NOMO-1 treated with DMSO at 0.1 percent for 48 hours (cell line): ENCODE measurements around the gene GAL3ST3.
"Not testable (repeated sequence)": the region's sequence is repeated elsewhere in the genome, so short reads cannot be mapped to it uniquely, and the experiment has no call there.

Source experiments
- DNase-seq: peaks from one replicate; lab custom pipeline; 2025; ENCODE audit not compliant: unreplicated experiment; lab: John Stamatoyannopoulos, UW

The GAL3ST3 gene

DNA sequence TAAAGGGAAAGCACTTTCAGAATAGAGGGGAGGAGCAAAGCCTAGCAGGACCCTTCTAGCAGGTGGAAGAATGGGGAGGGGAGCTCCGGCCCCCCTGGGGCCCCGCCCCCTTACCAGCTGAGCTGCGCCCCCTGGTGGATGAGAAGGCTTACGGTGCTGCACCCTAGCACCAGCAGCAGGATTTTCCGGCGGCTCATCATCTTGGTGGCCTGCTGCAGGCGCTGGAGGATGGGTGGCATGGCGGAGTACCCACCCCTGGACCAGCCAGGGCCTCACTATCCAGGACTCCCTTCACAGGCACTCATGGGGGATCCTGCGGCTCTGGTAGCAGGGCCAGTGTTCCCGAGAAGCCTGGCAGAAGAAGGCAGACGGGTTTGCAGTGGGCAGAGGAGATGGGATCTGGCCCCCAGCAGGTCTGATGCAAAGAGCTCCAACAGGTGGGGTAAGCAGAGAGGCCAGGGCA lies 3.8 kb downstream of the GAL3ST3 start:
- DNase-seq = peak; percentile 68

DNA sequence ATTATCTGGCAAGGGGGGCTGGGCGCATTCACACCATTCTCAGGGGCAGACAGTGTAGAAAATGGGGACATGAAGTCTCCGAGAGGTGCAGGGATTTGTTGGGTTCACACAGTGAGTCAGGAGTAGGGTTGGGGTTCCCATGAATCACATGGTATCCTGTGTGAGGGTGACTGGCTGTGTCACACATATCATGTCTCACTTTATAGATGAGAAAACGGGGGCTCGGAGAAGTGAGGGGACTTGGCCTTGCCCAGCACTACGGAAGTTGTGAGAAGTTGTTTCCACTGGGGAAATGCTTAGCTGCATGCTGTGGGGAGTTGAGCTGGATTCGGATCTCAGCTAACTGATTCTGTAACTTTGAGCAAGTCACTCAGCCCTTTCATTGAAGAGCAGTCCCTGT lies 4.2 kb downstream of the GAL3ST3 start:
- DNase-seq = no peak

DNA sequence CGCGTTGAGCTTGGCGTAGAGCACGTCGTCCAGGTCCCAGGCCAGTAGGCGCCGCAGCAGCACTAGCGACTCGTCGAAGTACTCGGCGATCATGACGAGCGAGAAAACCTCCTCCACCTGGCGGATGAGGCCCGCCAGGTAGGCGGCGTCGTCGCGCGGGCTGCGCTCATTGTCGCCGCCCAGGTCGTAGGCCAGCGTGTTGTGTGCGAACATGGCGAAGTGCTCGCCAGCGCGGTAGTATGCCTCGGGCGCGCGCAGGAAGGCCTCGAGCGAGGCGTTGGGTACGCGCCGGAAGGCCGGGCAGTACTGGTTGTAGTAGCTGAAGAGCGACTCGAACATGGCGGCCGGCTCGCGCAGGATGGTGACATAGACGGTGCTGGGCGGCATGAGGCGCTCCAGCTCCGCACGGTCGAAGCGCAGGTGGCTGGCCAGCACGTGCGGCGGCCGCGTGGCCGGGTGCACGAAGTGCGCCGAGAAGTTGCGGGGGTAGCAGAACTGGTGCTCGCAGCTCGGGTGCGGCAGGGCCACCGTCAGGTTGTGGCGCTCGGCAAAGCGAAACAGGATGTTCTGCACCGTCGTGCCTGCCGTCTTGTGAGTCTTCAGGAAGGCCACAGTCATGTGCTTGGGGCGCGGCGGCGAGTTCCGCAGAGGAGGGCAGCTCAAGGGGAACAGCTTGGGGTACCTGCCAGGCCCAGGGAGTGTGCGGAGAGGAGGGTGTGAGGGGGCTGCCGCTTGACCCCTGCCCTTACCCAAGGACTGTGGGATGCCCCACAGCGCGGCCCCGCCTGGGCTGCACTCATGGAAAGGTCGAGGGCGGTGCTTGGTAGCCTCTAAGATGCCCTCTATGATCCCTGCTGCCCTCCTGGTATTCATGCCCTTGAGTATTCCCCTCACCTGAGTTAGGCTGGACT lies 5.7 kb downstream of the GAL3ST3 start:
- DNase-seq = no peak

DNA sequence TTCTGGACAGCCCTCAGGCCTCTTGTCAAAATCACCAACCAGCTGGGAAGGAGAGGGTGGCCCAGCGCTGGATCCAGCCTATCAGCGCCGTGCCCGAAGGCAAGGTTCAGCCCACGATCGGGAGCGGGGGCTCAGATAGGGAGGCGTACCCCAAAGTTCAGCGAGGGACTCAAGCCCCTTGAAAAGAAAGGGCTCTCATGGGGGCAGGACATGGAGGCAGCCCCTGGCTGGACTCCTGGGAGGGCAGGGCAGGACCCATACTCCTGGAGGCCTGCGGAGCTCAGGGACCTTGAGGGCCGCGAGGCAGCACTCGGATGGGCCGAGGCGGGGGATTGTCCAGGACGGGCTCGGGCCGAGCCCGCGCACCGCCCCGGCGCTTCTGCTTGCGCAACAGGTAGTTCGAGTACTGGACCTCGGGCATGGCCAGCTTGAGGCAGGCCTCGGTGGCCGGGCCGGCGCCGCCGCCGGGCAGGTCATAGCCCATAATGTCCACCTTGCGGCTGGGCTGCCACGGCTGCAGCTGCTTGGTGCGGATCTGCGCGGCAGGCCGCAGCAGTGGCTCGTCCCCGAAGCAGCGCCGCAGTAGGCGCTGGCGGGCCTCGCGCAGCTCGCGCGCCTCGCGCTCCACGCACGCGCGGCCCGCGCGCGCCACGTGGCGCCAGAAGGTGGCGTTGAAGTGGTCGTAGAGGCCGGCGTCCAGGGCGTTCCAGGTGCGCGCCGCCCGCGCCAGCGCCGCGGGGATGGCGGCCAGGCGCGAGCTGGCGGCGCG lies 6.5 kb downstream of the GAL3ST3 start:
- no peak for DNase-seq

DNA sequence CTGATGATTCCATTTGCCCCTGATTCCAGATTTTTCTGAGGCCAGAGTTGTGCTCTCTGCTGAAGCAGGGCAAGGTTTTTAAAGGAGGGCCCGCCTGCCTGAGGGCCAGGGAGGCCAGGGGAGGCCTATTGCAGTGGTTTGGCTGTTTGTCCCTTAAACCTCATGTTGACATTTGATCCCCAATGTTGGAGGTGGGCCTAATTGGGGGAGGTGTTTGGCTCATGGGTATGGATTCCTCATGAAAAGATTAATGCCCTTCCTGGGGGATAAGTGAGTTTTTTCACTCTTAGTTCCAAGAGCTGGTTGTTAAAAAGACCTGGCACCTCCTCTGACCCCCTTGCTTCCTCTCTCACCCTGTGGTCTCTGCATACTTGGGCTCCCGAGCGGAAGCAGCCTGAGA lies 9.2 kb downstream of the GAL3ST3 start:
- DNase-seq = no peak

DNA sequence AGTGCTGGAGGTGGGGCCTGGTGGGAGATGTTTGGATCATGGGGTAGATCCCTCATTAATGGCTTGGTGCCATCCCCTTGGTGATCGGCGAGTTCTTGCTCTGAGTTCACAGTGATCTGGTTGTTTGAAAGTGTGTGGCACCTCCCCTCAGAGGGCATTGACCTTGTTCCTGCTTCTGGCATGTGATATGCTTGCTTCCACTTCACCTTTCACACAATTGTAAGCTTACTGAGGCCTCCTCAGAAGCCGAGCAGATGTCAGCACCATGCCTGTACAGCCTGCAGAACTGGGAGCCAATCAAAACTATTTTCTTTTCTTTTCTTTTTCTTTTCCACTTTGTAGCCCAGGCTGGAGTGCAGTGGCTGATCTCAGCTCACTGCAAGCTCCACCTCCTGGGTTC lies 11.6 kb downstream of the GAL3ST3 start:
- DNase-seq = no peak

DNA sequence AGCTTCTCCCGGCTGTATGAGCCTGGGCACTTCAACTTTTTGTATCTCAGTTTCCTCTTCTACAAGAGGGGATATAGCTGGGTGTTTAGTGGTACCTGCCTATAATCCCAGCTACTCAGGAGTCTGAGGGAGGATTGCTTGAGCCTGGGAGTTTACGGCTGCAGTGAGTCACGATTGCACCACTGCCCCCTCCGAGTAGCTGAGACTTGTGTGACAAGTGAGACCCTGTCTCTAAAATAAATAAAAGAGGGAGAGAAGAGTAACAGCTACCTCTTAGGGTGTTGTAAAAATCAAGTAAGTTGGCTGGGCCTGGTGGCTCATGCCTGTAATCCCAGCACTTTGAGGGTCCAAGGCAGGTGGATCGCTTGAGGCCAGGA lies 12.6 kb downstream of the GAL3ST3 start:
- DNase-seq = no peak

DNA sequence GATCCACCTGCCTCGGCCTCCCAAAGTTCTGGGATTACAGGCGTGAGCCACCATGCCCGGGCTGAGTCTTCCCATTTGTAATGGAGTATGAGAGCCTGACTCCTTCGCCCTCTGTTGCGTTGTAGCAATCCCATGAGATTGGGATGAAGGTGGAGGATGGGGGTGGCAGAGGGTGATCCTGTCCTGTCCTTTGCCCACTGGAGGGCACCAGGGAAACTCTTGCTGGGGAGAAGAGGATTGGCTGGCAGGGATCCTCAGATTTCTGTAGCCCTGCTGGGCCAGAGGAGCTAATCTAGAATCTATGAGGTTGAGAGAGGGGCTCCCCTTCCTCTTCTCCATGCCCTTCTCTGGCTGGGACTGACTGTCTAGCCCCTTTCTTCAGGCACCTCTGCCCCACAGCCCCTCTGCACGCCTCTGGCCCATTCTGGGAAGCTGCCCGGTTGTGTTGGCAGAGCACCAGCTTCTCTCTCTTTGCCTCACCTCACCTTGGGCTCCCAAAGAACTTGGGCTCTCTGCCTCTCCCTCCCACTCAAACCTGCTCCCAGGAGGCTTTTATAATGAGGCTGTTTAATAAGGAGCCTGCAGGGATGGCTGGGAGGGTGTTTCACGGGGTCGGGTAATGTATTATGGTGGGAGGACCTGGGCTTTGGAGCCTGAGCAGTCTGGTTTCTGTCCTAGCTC lies 13.2 kb downstream of the GAL3ST3 start:
- DNase-seq = no peak

DNA sequence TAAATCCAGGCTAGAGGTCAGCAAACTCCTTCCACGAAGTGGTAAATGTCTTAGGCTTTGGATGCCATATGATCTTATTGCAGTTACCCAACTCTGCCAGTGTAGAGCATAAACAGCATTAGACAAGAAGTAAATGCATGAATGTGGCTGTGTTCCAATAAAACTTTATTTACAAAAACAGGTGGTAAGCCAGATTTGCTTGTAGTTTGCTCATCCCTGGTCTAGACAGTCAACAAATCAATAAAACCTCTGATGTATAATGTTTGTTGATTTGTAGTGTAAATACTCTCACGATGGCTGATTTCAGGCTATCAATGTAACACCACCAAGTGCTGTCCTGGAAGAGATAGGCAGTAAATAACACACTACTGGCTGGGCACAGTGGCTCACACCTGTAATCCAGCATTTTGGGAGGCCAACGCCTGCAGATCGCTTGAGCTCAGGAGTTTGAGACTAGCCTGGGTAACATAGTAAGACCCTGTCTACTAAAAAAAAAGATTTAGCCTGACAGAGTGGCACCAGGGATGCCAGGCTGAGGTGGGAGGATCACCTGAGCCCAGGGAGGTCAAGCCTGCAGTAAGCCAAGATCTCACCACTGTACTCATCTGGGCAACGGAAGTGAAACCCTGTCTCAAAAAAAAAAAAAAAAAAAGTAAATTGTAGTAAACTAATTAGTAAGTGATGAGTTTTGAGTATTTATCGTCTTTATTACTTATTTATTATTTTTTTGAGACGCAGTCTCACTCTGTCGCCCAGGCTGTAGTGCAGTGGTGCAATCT lies 15.8 kb downstream of the GAL3ST3 start:
- no peak for DNase-seq

DNA sequence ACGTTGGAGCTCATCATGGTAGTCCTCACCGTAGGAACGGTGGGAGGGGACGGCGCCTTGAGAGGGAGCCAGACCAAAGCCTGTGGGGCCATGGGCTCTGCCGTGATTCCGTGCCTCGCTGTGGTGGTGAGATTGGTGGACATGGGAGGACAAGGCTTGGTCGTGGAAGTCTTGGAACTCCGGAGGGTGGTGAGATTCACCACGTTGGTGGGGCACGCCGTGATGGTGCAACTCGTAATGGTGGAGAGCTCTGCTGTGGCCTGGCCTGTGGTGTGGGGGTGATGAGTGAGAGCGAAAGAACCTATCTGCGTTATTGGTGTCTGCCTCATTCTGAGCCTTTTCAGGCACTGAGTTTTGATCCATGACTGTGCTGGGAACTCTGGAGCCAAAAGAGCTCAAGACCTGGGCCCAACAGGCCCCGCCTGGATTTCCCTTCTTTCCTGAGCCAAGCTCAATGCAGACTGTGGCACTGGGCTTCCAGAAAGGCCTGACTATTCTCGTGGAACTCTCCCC lies 22.9 kb downstream of the GAL3ST3 start, which contains the start of gene CATSPER1:
Gene CATSPER1, minus strand, starts transcription at position 463 of the 513 bp plus-strand sequence. Its CDS starts 100 bp downstream, at position 363.
- no peak for DNase-seq

DNA sequence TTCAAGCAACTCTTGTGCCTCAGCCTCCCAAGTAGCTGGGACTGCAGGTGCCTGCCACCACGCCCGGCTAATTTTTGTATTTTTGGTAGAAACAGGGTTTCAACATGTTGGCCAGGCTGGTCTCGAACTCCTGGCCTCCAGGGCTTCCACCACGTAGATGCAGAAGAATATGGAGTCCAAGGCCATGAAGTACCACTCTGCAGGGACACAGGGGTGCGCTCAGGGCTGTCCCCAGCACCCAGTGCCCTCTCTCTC lies 25.8 kb downstream of the GAL3ST3 start:
- not testable (repeated sequence) for DNase-seq

DNA sequence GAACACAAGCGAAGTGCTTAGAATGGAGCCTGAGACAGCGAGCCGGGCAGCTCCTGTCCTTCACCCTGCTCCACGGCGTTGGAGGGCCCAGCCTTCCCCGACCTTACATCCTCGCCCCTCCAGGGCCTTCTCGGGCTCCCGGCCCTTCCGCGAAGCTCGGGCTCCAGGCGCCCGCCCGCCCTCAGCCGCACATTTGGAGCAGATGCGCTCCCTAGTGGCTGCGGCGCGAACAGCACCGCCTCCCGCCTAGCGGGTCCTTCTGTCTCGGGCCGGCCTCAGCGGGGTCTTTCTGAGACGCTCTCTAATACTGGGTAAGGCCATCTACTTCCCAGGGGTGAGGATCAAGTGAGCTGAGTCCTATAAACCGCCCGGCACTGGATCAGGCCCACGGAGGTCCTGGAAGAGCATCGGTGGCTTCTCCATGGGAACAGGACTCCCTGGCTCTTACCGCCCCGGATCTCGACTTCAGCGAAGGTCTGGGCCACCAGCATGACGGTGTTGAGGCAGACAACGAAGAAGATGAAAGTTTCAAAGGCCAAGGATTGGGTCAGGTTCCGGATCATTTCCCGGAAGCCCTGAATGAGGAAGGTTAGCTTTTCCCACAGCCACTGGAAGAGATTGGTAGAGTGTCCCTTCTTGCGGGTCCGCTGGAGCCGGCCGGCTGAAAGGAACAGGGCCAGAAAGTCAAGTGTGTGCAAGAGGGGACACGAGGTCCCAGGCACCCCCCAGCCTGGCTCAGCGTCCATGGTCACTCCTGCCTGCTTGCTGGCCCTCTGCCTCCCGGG lies 26.4 kb downstream of the GAL3ST3 start:
- DNase-seq = peak; percentile 44

DNA sequence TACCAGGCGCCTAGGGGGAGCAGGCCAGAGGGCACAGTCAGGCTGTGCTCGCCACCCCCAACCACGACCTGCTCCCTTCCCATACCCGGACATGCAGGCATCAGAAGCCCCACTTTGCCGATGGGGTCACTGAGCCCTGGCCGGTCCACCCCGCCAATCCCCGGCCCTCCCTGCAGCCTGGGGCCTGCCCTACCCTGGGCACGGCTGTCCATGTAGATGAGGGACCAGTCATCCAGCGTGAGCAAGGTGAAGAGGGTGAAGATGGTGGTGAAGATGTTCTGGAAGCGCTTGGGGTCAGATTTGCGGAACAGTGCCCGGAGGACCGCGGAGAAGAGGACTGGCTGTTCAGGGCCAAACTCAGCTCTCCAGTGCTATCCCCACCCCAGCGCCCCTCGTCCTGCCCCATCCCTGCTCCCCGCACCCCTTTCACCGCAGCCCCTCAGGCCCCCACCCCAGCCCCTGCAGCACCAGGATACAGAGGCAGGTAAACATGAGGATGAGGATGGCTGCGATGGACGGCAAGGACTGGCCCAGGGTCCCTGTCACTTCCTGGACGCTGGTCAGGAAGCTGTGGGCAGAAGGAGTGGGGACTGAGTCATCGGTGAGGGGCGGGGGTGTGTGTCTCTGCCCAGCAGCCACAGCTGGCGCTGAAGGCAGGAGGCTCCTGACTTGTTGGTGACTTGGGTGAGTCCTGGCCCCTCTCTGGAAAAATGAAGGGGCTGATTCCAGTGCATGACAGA lies 28.2 kb downstream of the GAL3ST3 start:
- DNase-seq = peak; percentile 68

DNA sequence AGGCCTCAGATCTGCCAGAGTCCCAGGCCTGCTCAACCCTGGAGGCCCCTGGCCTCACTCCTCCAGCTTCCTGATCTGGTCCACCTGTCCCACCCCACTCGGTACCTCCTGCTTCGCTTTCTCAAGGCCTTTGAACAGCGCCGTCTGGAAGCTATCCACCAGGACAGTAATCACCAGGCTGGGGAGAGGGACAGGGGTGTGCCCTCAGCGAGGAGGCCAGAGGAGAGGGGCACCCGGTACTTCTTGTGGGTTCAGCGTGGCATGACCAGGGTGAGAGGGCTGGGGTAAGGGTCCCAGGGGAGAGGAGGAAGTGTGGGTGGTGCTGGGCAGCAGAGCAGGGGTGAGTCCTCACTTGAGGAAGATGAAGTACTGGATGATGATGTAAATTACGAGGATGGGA lies 28.7 kb downstream of the GAL3ST3 start:
- DNase-seq = no peak

DNA sequence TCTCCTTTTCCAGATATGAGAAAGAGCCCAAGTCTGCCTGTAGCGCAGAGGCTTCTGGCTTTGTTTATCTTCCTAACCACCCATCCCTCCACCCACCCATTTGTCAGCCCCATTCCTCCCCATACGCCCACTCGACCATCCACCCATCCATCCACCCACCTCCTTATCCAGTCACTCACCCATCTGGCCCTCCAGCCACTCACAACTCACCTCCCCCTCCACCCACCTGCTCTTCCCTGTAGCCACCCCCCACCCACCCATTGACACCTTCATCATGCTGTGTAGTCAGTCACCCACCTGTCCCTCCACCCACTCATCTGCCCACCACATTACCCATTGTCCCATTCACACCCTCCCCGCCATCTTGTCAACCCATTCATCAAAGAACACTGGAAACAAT lies 31.6 kb downstream of the GAL3ST3 start:
- no peak for DNase-seq

DNA sequence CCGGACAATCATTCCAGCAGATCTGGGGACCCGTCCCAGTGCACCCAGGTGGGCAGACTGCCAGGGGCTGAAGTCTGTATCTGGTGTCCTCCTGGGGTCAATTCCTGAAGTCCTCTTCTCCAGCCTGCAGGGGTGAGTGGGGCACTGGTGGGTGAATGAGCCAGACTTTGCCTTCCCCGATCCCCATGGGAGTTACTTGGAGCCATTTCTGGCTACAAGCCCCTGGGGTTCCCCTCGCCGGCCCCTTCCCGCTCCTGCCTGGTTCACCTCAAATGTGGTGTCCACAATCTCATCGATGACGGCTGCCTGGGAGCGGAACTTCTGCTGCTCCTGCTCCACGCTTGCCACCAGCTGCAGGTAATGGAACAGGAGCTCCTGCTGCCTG lies 32.2 kb downstream of the GAL3ST3 start:
- no peak for DNase-seq

DNA sequence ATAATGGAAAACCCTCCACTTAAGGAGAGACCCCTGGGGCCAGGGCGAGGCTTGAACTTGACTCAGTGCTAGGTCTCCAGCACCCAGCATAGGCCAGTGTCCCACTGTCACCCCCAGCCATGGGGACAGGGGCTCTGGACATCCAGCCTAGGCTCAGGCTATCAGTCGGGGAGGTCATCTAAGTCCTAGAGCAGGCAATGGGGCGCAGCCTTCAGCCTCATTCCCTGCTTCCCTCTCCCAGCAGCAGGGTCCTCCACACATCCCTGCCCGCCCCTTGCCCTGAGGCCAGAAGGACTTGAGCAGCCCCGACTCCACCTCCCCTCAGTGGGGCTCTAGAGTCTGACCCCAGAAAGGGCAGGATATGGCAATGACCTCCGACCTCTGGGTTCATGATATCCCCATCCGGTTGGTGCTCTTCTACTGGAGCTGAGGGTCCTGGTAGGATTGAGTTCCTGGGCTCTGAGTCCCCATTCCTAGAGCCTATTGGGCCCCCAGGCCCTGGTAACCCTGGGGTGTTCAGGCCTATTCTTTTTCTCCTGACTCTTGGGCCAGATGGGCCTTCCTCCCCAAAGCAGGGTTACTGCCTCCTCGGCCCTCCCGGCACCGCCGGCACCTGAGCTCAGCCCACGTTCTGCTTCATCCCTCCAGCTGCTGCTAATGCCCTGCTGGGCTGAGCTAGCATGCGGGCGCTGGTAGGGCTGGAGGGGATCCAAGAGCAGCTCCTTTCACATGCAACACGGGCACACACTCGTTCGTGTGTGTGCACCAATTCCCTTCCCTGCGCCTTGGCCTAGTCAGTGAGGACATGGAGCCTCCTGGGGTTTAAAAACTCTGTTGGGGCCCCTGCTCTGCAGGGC lies 32.8 kb downstream of the GAL3ST3 start:
- no peak for DNase-seq

DNA sequence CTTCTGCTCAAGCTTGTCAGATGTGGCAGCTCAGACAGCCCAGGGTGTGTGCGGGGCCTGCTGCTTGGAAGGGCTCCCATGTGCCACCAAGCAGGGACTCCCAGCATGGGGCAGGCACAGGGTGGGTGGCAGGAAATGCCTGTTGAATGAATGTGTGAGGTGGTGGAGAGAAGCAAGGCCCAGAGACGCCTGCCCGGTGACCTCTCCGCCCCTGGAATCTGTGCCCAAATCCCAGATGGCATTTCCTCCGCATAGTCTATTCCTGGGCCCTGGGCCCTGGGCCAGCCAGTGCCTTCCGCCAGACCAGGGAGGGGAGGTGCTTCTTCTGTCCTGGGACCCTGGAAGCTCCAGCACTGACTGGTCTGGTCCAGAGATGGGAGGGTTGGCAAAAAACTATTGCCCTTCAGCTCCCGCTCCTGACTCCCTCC lies 33.5 kb downstream of the GAL3ST3 start:
- no peak for DNase-seq
